Activated CD4-positive, alpha-beta memory T cell treated with anti-CD3 and anti-CD28 coated beads for 36 hours (primary cell): ENCODE data around the gene SMARCD1. TPM values are rescaled to one million over a fixed set of nuclear protein-coding genes. Genes with fewer than 3 reads are reported as not detected.

ENCODE experiments used
- CTCF ChIA-PET: fragments of 350-600 bp; sonication (Branson Sonifier 250); formaldehyde crosslinking; loops from one replicate; lab custom pipeline; 2021; ENCODE audit warnings: antibody characterized with exemption, inconsistent platforms; lab: Charles Lee
- POLR2A ChIA-PET: fragments of 350-600 bp; sonication (Branson Sonifier 250); formaldehyde crosslinking; loops from one replicate; lab custom pipeline; 2021; ENCODE audit warnings: antibody characterized with exemption; lab: Charles Lee
- DNase-seq: peaks from one replicate; pipeline ENCODE4 v3.0.0-alpha.2; 2020
- H3K27ac Mint-ChIP-seq: one replicate; pipeline ENCODE4 v1.8.0; 2021; ENCODE audit warnings: mixed read lengths
- H3K27me3 Mint-ChIP-seq: one replicate; pipeline ENCODE4 v1.8.0; 2021; ENCODE audit warnings: mixed read lengths
- H3K36me3 Mint-ChIP-seq: one replicate; pipeline ENCODE4 v1.8.0; 2021; ENCODE audit warnings: mixed read lengths
- H3K4me1 Mint-ChIP-seq: one replicate; pipeline ENCODE4 v1.8.0; 2021; ENCODE audit warnings: low read depth, mixed read lengths
- H3K4me3 Mint-ChIP-seq: one replicate; pipeline ENCODE4 v1.8.0; 2021; ENCODE audit warnings: mild to moderate bottlenecking, mixed read lengths
- H3K9me3 Mint-ChIP-seq: one replicate; pipeline ENCODE4 v1.8.0; 2021; ENCODE audit warnings: mixed read lengths
- intact Hi-C: fragments of 100-400 bp; cut with micrococcal nuclease; formaldehyde crosslinking; loops from one replicate; pipeline ENCODE4 v1.15.1; 2023
- total RNA-seq, 2 experiments: library from RNA; stranded (reverse); gene quantifications; one replicate each; pipeline ENCODE4 v1.2.3, GENCODE V29; 2021

Gene SMARCD1
- total RNA-seq = 10 to 100 TPM; 56.1 to 56.3 TPM

DNA sequence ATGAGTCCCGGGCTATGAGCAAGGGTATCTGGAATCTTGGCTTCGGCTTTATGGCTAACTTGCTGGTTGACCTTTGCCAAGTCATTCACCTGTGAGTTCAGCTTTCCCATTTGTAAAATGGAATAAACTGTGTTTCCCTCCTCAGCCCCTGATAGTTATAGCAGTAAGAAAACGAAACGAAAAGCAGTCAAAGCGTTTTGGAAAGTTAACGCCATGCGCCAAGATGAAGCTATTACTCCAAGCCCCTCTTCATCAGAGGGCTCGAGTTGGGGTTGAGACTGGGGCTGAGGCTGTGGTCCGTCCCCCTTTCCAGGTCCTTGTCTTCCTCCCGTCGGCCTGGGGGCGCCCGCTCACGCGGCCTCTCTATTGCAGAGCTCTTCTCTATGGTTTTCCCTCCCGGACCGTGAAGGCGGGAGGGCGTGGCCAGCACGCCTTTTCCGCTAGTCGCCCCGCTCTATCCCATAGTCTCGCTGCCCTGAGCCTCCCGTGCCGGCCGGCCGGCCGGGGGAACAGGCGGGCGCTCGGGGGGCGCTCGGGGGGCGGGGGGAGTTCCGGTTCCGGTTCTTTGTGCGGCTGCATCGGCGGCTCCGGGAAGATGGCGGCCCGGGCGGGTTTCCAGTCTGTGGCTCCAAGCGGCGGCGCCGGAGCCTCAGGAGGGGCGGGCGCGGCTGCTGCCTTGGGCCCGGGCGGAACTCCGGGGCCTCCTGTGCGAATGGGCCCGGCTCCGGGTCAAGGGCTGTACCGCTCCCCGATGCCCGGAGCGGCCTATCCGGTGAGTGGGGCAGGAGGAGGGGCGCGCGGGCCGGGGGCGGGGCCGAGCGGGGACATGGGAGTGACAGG, at the start of gene SMARCD1:
SMARCD1 (plus strand) TSS at position 568 of the 840 bp plus-strand sequence; CDS start at position 596, 28 bp downstream.
- H3K27me3 Mint-ChIP-seq = no peaks in the 10 kb centered on the region
- ChIA-PET CTCF (interaction anchor here (0.6 to 9.3 kb wide), 22 partner anchors 9 to 740 kb away, joined by 3 to 138 read pairs (median 4); partner anchors contain the start of genes CERS5, COX14 and RACGAP1), POLR2A (interaction anchor here (0.6 to 1.7 kb wide), 11 partner anchors 9 to 458 kb away, joined by 3 to 21 read pairs (median 4); partner anchors contain the start of genes COX14 and RACGAP1)
- peaks cover 14% of the 10 kb centered on the region for H3K36me3 Mint-ChIP-seq
- DNase-seq = peak; percentile 91
- intact Hi-C loops = loop anchor here (1.0 to 5.0 kb wide), 4 partner anchors 27 to 315 kb away; partner anchors contain the start of genes CERS5, COX14 and LARP4
- H3K27ac Mint-ChIP-seq = peak within 1 kb of the TSS; percentile 94
- no peaks in the 10 kb centered on the region for H3K9me3 Mint-ChIP-seq
- H3K4me1 Mint-ChIP-seq = peaks cover 44% of the 10 kb centered on the region
- peak within 1 kb of the TSS; percentile 89 for H3K4me3 Mint-ChIP-seq

DNA sequence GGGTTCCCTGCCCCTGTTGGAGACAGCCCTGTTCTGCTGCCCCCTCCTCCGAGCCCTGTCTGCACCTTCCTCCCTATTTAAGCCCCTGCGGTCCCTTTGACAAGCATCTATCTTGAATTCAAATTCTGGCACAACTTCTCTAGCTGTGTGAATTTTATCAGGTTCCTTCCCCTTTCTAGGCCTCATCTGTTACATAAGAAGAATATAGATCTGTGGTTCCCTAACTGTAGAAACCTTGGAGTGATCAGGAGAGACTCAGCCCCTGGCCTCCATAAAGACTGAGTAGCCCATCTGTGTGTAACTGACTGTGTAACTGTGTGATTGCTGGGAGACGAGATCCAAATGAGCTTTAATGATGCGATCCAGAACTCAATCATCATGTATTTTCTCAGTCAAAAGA, 46.8 kb upstream of the SMARCD1 start:
- intact Hi-C loops = no loop called here
- no peaks in the 10 kb centered on the region for H3K9me3 Mint-ChIP-seq
- POLR2A ChIA-PET = interaction anchor here (0.6 to 1.0 kb wide), 2 partner anchors 18 kb away, joined by 3 to 4 read pairs; no protein-coding TSS in a partner anchor

DNA sequence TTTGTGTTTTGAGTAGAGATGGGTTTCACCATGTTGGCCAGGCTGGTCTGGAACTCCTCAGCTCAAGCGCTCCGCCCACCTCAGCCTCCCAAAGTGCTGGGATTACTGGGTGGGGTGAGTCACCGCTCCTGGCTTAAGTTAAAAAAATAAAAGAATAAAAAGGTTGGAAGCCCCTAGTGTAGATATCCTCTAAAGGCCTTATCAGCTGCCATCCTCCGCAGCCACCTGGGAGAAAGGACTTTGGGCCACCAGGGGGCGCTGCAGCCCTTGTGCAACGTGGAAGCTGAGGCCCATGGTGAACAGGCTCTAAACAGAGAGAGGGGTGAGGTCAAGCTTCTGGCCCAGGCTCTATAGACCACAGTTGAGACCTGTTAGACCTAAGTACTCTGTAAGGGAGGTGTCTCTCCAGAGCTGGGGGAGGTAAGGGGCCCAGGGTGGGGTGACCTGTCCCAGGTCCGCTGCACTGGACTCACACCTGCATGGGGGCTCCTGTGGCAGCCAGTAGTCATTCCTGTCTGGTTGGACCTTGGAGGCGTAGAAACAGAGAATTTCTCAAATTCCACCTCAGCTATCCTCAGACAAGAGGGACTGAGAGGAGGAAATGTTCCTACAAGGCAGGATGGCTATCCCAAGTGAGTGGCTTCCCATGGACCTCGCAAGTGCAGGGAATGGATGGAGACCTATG, 45.8 kb upstream of the SMARCD1 start:
- DNase-seq = peak; percentile 91
- ChIA-PET CTCF (interaction anchor here (0.6 to 11.0 kb wide), 36 partner anchors 9 to 172 kb away, joined by 3 to 197 read pairs (median 6); partner anchors contain the start of genes ASIC1, CERS5, COX14 and GPD1), POLR2A (interaction anchor here (0.6 to 1.5 kb wide), 3 partner anchors 14 to 72 kb away, joined by 3 to 4 read pairs (median 3); partner anchors contain the start of gene RACGAP1)
- H3K4me3 Mint-ChIP-seq = no peak overlapping the region
- no peaks in the 10 kb centered on the region for H3K36me3 Mint-ChIP-seq
- intact Hi-C loops = loop anchor here (1.0 kb wide), 2 partner anchors 17 to 31 kb away; no protein-coding TSS in a partner anchor
- no peaks in the 10 kb centered on the region for H3K9me3 Mint-ChIP-seq
- peaks cover 21% of the 10 kb centered on the region for H3K4me1 Mint-ChIP-seq
- H3K27me3 Mint-ChIP-seq = peaks cover 2% of the 10 kb centered on the region
- H3K27ac Mint-ChIP-seq = no peak overlapping the region

More for the DNA sequence above, 46.8 kb upstream of the SMARCD1 start:
- Mint-ChIP-seq H3K27ac (no peak overlapping the region), H3K36me3 (no peaks in the 10 kb centered on the region), H3K4me3 (no peak overlapping the region), H3K4me1 (peaks cover 12% of the 10 kb centered on the region), H3K27me3 (peaks cover 2% of the 10 kb centered on the region)
- CTCF ChIA-PET = interaction anchor here (0.8 to 11.0 kb wide), 28 partner anchors 8 to 171 kb away, joined by 3 to 197 read pairs (median 8); partner anchors contain the start of genes ASIC1, CERS5, COX14 and RACGAP1
- DNase-seq = no peak

DNA sequence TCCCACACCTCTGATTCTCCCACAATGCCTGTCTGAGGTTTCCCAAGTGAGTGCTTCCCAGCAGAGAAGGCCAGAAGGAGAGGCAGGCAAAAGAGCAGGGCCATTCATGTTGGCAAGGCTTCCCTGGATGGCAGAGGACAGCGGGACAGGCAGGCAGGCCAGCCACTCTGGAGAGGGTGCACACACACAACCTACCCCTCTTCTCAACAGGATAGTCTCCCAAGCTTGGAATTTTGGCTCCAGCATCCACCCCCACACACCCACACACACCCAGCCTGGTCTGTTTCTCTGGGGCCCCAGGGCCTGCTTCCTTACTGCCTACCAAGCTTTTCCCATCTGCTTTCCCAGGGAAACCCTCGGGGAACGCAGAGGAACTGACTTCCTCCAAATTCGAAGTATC, 44.5 kb upstream of the SMARCD1 start:
- Mint-ChIP-seq H3K4me1 (peaks cover 21% of the 10 kb centered on the region), H3K36me3 (no peaks in the 10 kb centered on the region), H3K27ac (no peak overlapping the region), H3K27me3 (peaks cover 2% of the 10 kb centered on the region), H3K4me3 (no peak overlapping the region), H3K9me3 (no peaks in the 10 kb centered on the region)
- ChIA-PET CTCF (interaction anchor here (0.6 to 11.0 kb wide), 13 partner anchors 9 to 174 kb away, joined by 3 to 197 read pairs (median 11); no protein-coding TSS in a partner anchor), POLR2A (no interaction called here)
- intact Hi-C loops = no loop called here
- no peak for DNase-seq

DNA sequence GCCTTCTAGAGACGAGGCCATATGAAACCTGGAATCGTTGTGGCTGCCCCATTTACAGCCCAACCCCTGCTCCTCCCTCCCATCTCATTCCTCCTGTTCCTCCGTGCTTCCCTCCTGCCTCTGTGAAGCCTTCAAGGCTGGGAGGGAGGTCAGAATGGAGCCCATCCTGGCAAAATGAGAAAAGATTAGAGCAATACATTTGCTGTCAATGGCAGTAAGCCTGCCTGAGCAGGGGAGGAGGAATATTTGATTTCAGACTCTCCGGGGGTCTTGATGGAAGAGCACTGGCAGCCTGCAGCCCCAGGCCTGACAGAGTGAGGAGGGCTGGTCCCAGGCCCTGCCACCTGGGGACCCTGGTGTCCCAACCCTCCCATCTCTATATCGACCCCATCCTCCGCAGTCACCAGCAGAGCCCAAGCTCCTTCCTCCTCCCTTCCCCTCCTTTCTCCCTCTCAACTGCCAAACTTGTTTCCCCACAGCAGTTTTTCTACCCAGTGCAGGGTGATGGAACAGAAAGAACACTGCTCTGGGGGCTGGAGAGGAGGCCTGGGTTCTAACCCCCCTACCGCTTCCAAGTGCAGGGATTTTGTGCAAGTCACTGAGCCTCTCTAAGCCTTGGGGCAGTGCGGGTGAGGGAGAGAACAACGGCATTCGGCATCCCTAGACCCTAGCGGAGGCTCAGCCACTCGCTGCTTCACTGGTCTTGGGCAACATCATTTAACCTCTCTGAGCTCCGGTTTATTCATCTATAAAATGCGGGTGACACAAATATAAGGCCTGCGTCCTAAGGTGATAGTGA, 43.9 kb upstream of the SMARCD1 start:
- H3K4me1 Mint-ChIP-seq = peaks cover 21% of the 10 kb centered on the region
- H3K27me3 Mint-ChIP-seq = peaks cover under 1% of the 10 kb centered on the region
- no peak overlapping the region for H3K4me3 Mint-ChIP-seq

DNA sequence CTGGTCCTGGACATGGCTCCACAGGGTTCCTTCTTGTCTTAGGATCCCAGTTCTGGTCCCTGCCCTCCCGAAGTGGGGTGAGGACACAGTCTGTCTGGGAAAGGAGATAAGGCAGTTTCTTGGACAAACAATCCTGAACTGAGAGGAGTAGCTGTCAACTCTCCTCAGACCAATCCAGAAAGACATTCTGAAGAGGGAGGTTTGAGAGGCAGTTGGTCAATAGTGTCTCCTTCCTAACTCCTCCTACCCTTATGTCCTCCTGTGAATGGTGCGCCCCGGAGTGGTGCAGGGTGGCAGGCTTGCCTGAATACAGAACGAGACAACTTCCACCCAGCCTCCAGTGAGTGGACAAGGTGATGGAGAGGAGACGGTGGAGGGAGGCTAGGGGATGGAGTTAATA, 43.2 kb upstream of the SMARCD1 start:
- no peak for DNase-seq
- Mint-ChIP-seq H3K4me1 (peaks cover 21% of the 10 kb centered on the region), H3K9me3 (no peaks in the 10 kb centered on the region), H3K36me3 (no peaks in the 10 kb centered on the region), H3K4me3 (no peak overlapping the region), H3K27me3 (no peaks in the 10 kb centered on the region), H3K27ac (no peak overlapping the region)
- intact Hi-C loops = no loop called here
- ChIA-PET CTCF (interaction anchor here (0.9 to 11.0 kb wide), 3 partner anchors 13 to 75 kb away, joined by 3 to 197 read pairs (median 182); no protein-coding TSS in a partner anchor), POLR2A (no interaction called here)

More for the DNA sequence above, 43.9 kb upstream of the SMARCD1 start:
- DNase-seq = no peak
- CTCF ChIA-PET = interaction anchor here (0.6 to 11.0 kb wide), 6 partner anchors 9 to 88 kb away, joined by 3 to 197 read pairs (median 13); no protein-coding TSS in a partner anchor
- POLR2A ChIA-PET = no interaction called here
- no peaks in the 10 kb centered on the region for H3K36me3 Mint-ChIP-seq
- H3K9me3 Mint-ChIP-seq = no peaks in the 10 kb centered on the region
- intact Hi-C loops = no loop called here
- no peak overlapping the region for H3K27ac Mint-ChIP-seq

DNA sequence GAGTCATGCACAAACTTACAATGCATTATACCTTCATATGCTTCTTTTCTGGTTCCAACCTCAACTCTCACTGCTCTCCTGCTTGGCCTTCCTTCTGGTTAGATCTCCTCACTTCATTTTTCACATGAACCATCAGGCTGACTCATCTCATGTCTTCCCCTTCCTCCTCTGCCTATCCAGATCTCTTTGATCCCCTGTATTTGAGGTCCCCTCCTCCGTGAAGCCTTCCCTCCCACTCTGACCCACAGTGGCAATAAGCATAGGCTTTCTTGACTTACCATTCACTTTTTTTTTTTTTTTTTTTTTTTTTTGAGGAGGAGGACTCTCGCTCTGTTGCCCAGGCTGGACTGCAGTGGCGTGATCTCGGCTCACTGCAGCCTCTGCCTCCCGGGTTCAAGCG, 42.4 kb upstream of the SMARCD1 start:
- ChIA-PET POLR2A (interaction anchor here (1.1 kb wide), 1 partner anchor 13 kb away, joined by 3 read pairs; no protein-coding TSS in a partner anchor), CTCF (interaction anchor here (1.1 to 11.0 kb wide), 4 partner anchors 12 to 97 kb away, joined by 3 to 197 read pairs (median 94); no protein-coding TSS in a partner anchor)
- H3K27ac Mint-ChIP-seq = peak overlapping the region; percentile 15
- H3K4me3 Mint-ChIP-seq = no peak overlapping the region
- no peaks in the 10 kb centered on the region for H3K9me3 Mint-ChIP-seq
- intact Hi-C loops = no loop called here
- H3K27me3 Mint-ChIP-seq = no peaks in the 10 kb centered on the region
- peaks cover 21% of the 10 kb centered on the region for H3K4me1 Mint-ChIP-seq
- DNase-seq = peak; percentile 41
- no peaks in the 10 kb centered on the region for H3K36me3 Mint-ChIP-seq

DNA sequence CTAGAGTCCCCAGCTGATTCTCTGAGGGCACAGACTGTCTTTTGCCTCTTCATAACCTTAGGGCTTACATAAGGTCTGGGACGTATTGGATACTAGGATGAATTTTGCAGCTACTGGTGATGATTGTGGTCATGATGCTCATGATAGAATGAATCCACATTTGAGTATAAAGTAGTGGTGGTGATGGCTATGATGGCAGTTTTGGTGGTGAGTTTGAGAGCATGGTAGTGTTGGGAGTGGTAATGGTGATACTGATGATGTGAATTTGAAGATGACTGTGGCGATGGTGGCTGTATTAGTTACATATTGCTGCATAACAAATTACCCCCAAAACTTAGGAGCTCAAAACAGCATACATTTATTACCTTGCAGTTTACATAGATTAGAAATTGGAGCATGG, 41.8 kb upstream of the SMARCD1 start:
- H3K36me3 Mint-ChIP-seq = no peaks in the 10 kb centered on the region
- no peaks in the 10 kb centered on the region for H3K27me3 Mint-ChIP-seq
- ChIA-PET POLR2A (interaction anchor here (1.1 kb wide), 1 partner anchor 12 kb away, joined by 3 read pairs; no protein-coding TSS in a partner anchor), CTCF (interaction anchor here (1.1 to 11.0 kb wide), 4 partner anchors 11 to 98 kb away, joined by 3 to 197 read pairs (median 94); no protein-coding TSS in a partner anchor)
- no peak for DNase-seq
- H3K27ac Mint-ChIP-seq = no peak overlapping the region
- no peaks in the 10 kb centered on the region for H3K9me3 Mint-ChIP-seq
- intact Hi-C loops = no loop called here
- no peak overlapping the region for H3K4me3 Mint-ChIP-seq
- H3K4me1 Mint-ChIP-seq = peaks cover 21% of the 10 kb centered on the region

GRCh38 chr12:50043854-50044253, 41.3 kb upstream of the SMARCD1 start:
- no peaks in the 10 kb centered on the region for H3K27me3 Mint-ChIP-seq
- CTCF ChIA-PET = interaction anchor here (1.5 to 11.0 kb wide), 3 partner anchors 11 to 76 kb away, joined by 6 to 197 read pairs (median 182); no protein-coding TSS in a partner anchor
- no peak overlapping the region for H3K4me3 Mint-ChIP-seq
- peak; percentile 41 for DNase-seq
- no peaks in the 10 kb centered on the region for H3K36me3 Mint-ChIP-seq
- H3K27ac Mint-ChIP-seq = peak overlapping the region; percentile 63
- intact Hi-C loops = no loop called here
- POLR2A ChIA-PET = interaction anchor here (1.1 kb wide), 1 partner anchor 11 kb away, joined by 3 read pairs; no protein-coding TSS in a partner anchor
- H3K4me1 Mint-ChIP-seq = peaks cover 21% of the 10 kb centered on the region
- H3K9me3 Mint-ChIP-seq = no peaks in the 10 kb centered on the region

DNA sequence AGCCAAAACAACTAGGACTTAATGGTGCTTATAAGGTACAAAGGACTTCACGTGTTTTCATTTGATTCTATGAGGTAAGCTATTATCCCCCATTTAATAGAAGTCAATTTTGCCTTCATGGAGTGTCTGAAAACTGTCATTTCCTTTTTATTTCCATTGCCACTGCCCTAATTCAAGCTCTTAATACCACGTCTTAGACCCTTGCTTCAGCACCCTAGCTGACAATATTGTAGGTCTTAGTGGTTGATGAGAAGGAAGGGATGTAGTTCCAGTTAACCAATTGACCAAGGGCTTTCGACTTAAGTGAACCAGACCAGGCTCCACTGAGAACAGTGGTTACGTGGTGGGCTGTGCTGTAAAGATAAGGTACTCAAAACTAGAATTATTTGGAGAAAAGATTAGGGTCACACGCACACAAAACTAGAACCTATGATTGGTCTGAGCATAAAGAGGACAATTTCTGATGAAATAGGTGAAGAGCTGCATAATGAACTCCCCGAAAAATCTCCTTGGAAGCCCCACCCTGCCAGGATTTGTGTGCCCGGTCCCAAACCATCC, 37.4 kb upstream of the SMARCD1 start:
- peaks cover 31% of the 10 kb centered on the region for H3K27me3 Mint-ChIP-seq
- intact Hi-C loops = no loop called here
- H3K27ac Mint-ChIP-seq = no peak overlapping the region
- no peak for DNase-seq
- no peak overlapping the region for H3K4me3 Mint-ChIP-seq
- peaks cover 12% of the 10 kb centered on the region for H3K4me1 Mint-ChIP-seq
- ChIA-PET POLR2A (no interaction called here), CTCF (interaction anchor here (1.4 to 2.5 kb wide), 3 partner anchors 8 to 81 kb away, joined by 5 to 14 read pairs (median 5); no protein-coding TSS in a partner anchor)
- H3K36me3 Mint-ChIP-seq = no peaks in the 10 kb centered on the region
- H3K9me3 Mint-ChIP-seq = no peaks in the 10 kb centered on the region
